NB4 (cell line): ENCODE results near the gene RAB40C.

Experiments used
- CTCF ChIP-seq: IDR thresholded peaks from one replicate; pipeline ENCODE4 v1.5.1; 2012; ENCODE audit warnings: low read depth, low read length
- MAX ChIP-seq: IDR thresholded peaks from 2 replicates; pipeline ENCODE4 v1.6.1; 2011; ENCODE audit warnings: low read depth, low read length
- MYC ChIP-seq: IDR thresholded peaks from 2 replicates; pipeline ENCODE4 v1.6.1; 2011; ENCODE audit warnings: low read depth, low read length
- POLR2A ChIP-seq: IDR thresholded peaks from 2 replicates; pipeline ENCODE4 v1.6.1; 2011; ENCODE audit warnings: mild to moderate bottlenecking; ENCODE audit not compliant: insufficient read length; ENCODE audit errors: extremely low read depth

GRCh38 chr16:576197-576822, 13.6 kb upstream of the RAB40C start:
- TF ChIP-seq CTCF (no peak), POLR2A (no peak), MYC (no peak), MAX (peak; percentile 51; the same call in 1 of the 2 replicates)
